ENCODE measurements around the gene CALR.
"Not testable (repeated sequence)": the region's sequence is repeated elsewhere in the genome, so short reads cannot be mapped to it uniquely, and the experiment has no call there.

The CALR gene

GRCh38 chr19:12937927-12938778 is at the start of gene CALR:
Gene CALR (plus strand): TSS chr19:12938609. CDS start chr19:12938680, 71 bp downstream.
- DNase-seq: peak; percentile 99 to 100

- DNase-seq: not testable (repeated sequence)
Observed at GRCh38 chr19:12890299-12890786, 48.1 kb upstream of the CALR start.

- DNase-seq: peak; percentile 96 to 97
Observed at GRCh38 chr19:12890787-12891552, 47.4 kb upstream of the CALR start, which contains the start of gene GCDH. Gene GCDH (plus strand): TSS chr19:12891160. CDS start chr19:12891305, 145 bp downstream.

- DNase-seq: no peak
Observed at GRCh38 chr19:12891553-12892021, 46.8 kb upstream of the CALR start.

GRCh38 chr19:12893582-12893981 is 44.8 kb upstream of the CALR start:
- DNase-seq: no peak

GRCh38 chr19:12896460-12896859 is 41.9 kb upstream of the CALR start:
- no peak for DNase-seq

- no peak for DNase-seq
Observed at GRCh38 chr19:12899891-12900518, 38.4 kb upstream of the CALR start.

- no peak for DNase-seq
Observed at GRCh38 chr19:12907166-12907565, 31.2 kb upstream of the CALR start.

GRCh38 chr19:12912571-12912970 is 25.8 kb upstream of the CALR start:
- DNase-seq: no peak

GRCh38 chr19:12913011-12913561 is 25.3 kb upstream of the CALR start:
- DNase-seq: no peak

GRCh38 chr19:12913851-12914690 is 24.3 kb upstream of the CALR start:
- DNase-seq: peak in 1 of 2 experiments; percentile 47

- not testable (repeated sequence) for DNase-seq
Observed at GRCh38 chr19:12915860-12916259, 22.5 kb upstream of the CALR start.

- DNase-seq: no peak
Observed at GRCh38 chr19:12918253-12918652, 20.2 kb upstream of the CALR start.

GRCh38 chr19:12921047-12921446 is 17.4 kb upstream of the CALR start:
- no peak for DNase-seq

- no peak for DNase-seq
Observed at GRCh38 chr19:12922959-12923358, 15.4 kb upstream of the CALR start.

GRCh38 chr19:12924621-12925310 is 13.6 kb upstream of the CALR start:
- no peak for DNase-seq

- DNase-seq: no peak
Observed at GRCh38 chr19:12930002-12930645, 8.3 kb upstream of the CALR start.

- no peak for DNase-seq
Observed at GRCh38 chr19:12932392-12933286, 5.8 kb upstream of the CALR start.

- peak; percentile 91 to 92 for DNase-seq
Observed at GRCh38 chr19:12933287-12934072, 4.9 kb upstream of the CALR start, which contains the start of gene FARSA. Gene FARSA (minus strand): TSS chr19:12933711. CDS start chr19:12933696, 15 bp downstream.

Measured in activated CD4-positive, alpha-beta T cell treated with anti-CD3 and anti-CD28 coated beads, Interleukin-2, amount 50 U/mL, for 48 hours (primary cell).